ENCODE results near the gene UAP1L1. TPM values are rescaled to one million over a fixed set of nuclear protein-coding genes. Genes with fewer than 3 reads are reported as not detected.

The UAP1L1 gene
- total RNA-seq, 1 experiment from 2014 or later = 7.6 TPM

- no peak for DNase-seq (ENCODE audit: low read depth)
These were observed 2.0 kb upstream of the UAP1L1 start for GRCh38 chr9:137075275-137075775.

- no peak for DNase-seq (ENCODE audit: low read depth)
These were observed 694 bp upstream of the UAP1L1 start for GRCh38 chr9:137076636-137077009.

- DNase-seq (ENCODE audit: low read depth) = no peak
These were observed 709 bp downstream of the UAP1L1 start for GRCh38 chr9:137077758-137078693.

GRCh38 chr9:137078701-137079400 is 1.5 kb downstream of the UAP1L1 start:
- no peak for DNase-seq (ENCODE audit: low read depth)

- no peak for DNase-seq (ENCODE audit: low read depth)
These were observed 2.1 kb downstream of the UAP1L1 start for GRCh38 chr9:137079401-137079787.

- DNase-seq (ENCODE audit: low read depth) = no peak
These were observed 3.2 kb downstream of the UAP1L1 start for GRCh38 chr9:137080260-137081122.

GRCh38 chr9:137082222-137082924 is 5.1 kb downstream of the UAP1L1 start:
- DNase-seq (ENCODE audit: low read depth) = no peak

- DNase-seq (ENCODE audit: low read depth) = no peak
These were observed 5.6 kb downstream of the UAP1L1 start for GRCh38 chr9:137082925-137083290.

GRCh38 chr9:137083394-137084004 is 6.2 kb downstream of the UAP1L1 start:
- DNase-seq (ENCODE audit: low read depth) = peak; percentile 98

- DNase-seq (ENCODE audit: low read depth) = no peak
These were observed 7.2 kb downstream of the UAP1L1 start for GRCh38 chr9:137084526-137084925.

- peak; percentile 82 for DNase-seq (ENCODE audit: low read depth)
These were observed 8.7 kb downstream of the UAP1L1 start for GRCh38 chr9:137085920-137086530.

GRCh38 chr9:137086531-137087408 is 9.5 kb downstream of the UAP1L1 start, which contains the start of gene MAN1B1:
TSS of gene MAN1B1 (plus strand) at chr9:137086985. CDS start at chr9:137087000, 15 bp downstream.
- DNase-seq (ENCODE audit: low read depth) = peak; percentile 96

GRCh38 chr9:137087409-137087925 is 10.2 kb downstream of the UAP1L1 start:
- no peak for DNase-seq (ENCODE audit: low read depth)

- DNase-seq (ENCODE audit: low read depth) = no peak
These were observed 10.8 kb downstream of the UAP1L1 start for GRCh38 chr9:137088121-137088520.

- no peak for DNase-seq (ENCODE audit: low read depth)
These were observed 12.1 kb downstream of the UAP1L1 start for GRCh38 chr9:137089232-137089947.

- DNase-seq (ENCODE audit: low read depth) = no peak
These were observed 18.6 kb downstream of the UAP1L1 start for GRCh38 chr9:137095664-137096517.

Data from RPMI7951 (cell line).